HG03196 (cell line): ENCODE measurements around the gene MRPS25.

Source experiments
- ATAC-seq: cut with Tn5 transposase; IDR thresholded peaks from one replicate; pipeline ENCODE4 v1.9.1; 2021; ENCODE audit not compliant: unreplicated experiment

MRPS25 gene

GRCh38 chr3:15064835-15065549 lies at the start of gene MRPS25:
MRPS25 (minus strand) TSS chr3:15065315; CDS start chr3:15065194, 121 bp downstream.
- ATAC-seq: peak; percentile 96

- ATAC-seq: no peak
Observed at GRCh38 chr3:15113884-15114283, 48.8 kb upstream of the MRPS25 start.

- no peak for ATAC-seq
Observed at GRCh38 chr3:15113471-15113870, 48.4 kb upstream of the MRPS25 start.

GRCh38 chr3:15112011-15112410 lies 46.9 kb upstream of the MRPS25 start:
- ATAC-seq: no peak

GRCh38 chr3:15110206-15110605 lies 45.1 kb upstream of the MRPS25 start:
- ATAC-seq: no peak

- ATAC-seq: no peak
Observed at GRCh38 chr3:15108869-15109268, 43.8 kb upstream of the MRPS25 start.

GRCh38 chr3:15108082-15108545 lies 43.0 kb upstream of the MRPS25 start:
- ATAC-seq: no peak

GRCh38 chr3:15107075-15107947 lies 42.2 kb upstream of the MRPS25 start:
- ATAC-seq: no peak

- no peak for ATAC-seq
Observed at GRCh38 chr3:15102836-15103235, 37.7 kb upstream of the MRPS25 start.

- ATAC-seq: no peak
Observed at GRCh38 chr3:15102256-15102655, 37.1 kb upstream of the MRPS25 start.

- ATAC-seq: peak; percentile 10
Observed at GRCh38 chr3:15099364-15100098, 34.4 kb upstream of the MRPS25 start.

- ATAC-seq: peak; percentile 92
Observed at GRCh38 chr3:15098503-15099363, 33.6 kb upstream of the MRPS25 start, which contains the start of gene RBSN. RBSN (minus strand) TSS chr3:15099148; CDS start chr3:15096120, 3,028 bp downstream.

- no peak for ATAC-seq
Observed at GRCh38 chr3:15097891-15098290, 32.8 kb upstream of the MRPS25 start.

- no peak for ATAC-seq
Observed at GRCh38 chr3:15096046-15096445, 30.9 kb upstream of the MRPS25 start.

- no peak for ATAC-seq
Observed at GRCh38 chr3:15094187-15094875, 29.2 kb upstream of the MRPS25 start.

- ATAC-seq: no peak
Observed at GRCh38 chr3:15092686-15093085, 27.6 kb upstream of the MRPS25 start.

- ATAC-seq: no peak
Observed at GRCh38 chr3:15091575-15091974, 26.5 kb upstream of the MRPS25 start.

GRCh38 chr3:15089201-15089600 lies 24.1 kb upstream of the MRPS25 start:
- no peak for ATAC-seq

- no peak for ATAC-seq
Observed at GRCh38 chr3:15086699-15087098, 21.6 kb upstream of the MRPS25 start.

- no peak for ATAC-seq
Observed at GRCh38 chr3:15086263-15086662, 21.1 kb upstream of the MRPS25 start.
